Immature natural killer cell (primary cell): ENCODE measurements around the gene APLF. TPM values are rescaled to one million over a fixed set of nuclear protein-coding genes. Genes with fewer than 3 reads are reported as not detected.
"Not testable (repeated sequence)": the region's sequence is repeated elsewhere in the genome, so short reads cannot be mapped to it uniquely, and the experiment has no call there.

ENCODE experiments used
- DNase-seq, 3 donors: peaks; one replicate each; pipeline ENCODE4 v3.0.0; 2022; ENCODE audit warnings: mixed read lengths in 1 of 3
- H3K27ac Mint-ChIP-seq, 6 donors: one replicate each; pipeline ENCODE4 v1.8.0; 2020; ENCODE audit warnings: mixed read lengths in 6 of 6, mild to moderate bottlenecking in 5 of 6, inconsistent platforms in 4 of 6, moderate library complexity in 3 of 6
- H3K27me3 Mint-ChIP-seq, 3 donors: one replicate each; pipeline ENCODE4 v1.8.0; 2020 to 2021; ENCODE audit warnings: low read depth in 3 of 3, mild to moderate bottlenecking in 3 of 3, mixed read lengths in 3 of 3, moderate library complexity in 3 of 3, inconsistent platforms in 1 of 3
- H3K36me3 Mint-ChIP-seq, 3 donors: one replicate each; pipeline ENCODE4 v1.8.0; 2020; ENCODE audit warnings: mixed read lengths in 3 of 3, inconsistent platforms in 2 of 3, mild to moderate bottlenecking in 2 of 3
- H3K4me1 Mint-ChIP-seq, 2 donors: one replicate each; pipeline ENCODE4 v1.8.0; 2020; ENCODE audit warnings: inconsistent platforms in 2 of 2, mild to moderate bottlenecking in 2 of 2, mixed read lengths in 2 of 2, moderate library complexity in 1 of 2
- H3K4me3 Mint-ChIP-seq, 5 donors: one replicate each; pipeline ENCODE4 v1.8.0; 2020; ENCODE audit warnings: mild to moderate bottlenecking in 5 of 5, mixed read lengths in 5 of 5, inconsistent platforms in 3 of 5, moderate library complexity in 3 of 5
- H3K9me3 Mint-ChIP-seq, 6 donors: one replicate each; pipeline ENCODE4 v1.8.0; 2020; ENCODE audit warnings: mild to moderate bottlenecking in 6 of 6, mixed read lengths in 6 of 6, inconsistent platforms in 4 of 6, moderate library complexity in 3 of 6
- polyA plus RNA-seq, 3 donors: library from polyadenylated mRNA; unstranded; fragments of 300-500 nt; fragmentation: Illumina TruSeq; gene quantifications; one replicate each; pipeline ENCODE4 v1.2.3, GENCODE V29; 2021

The APLF gene
- polyA plus RNA-seq, 3 donors from 2014 or later, result 0.74 to 0.97 TPM; not detected in 1

DNA sequence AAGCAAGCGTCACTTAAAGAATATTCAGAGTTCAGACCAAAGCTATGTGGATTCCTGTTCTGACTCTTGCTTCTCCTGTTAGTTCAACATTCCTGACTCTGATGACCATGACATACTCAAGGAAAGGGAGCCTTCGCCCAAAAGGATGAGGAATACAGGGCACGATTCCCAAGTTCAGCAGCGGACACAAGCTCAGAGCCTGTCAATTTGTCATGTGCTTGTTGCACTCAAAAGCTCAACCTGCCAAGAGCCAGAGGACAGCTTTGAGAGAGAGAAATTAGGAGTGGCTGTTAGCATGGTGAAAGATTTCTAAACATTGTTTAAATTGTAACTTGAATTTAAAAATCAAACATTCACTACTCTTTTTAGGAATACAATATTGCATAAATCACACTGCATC lies 33.3 kb downstream of the APLF start:
- Mint-ChIP-seq H3K36me3 (peaks cover 7 to 13% (median 12%) of the 10 kb centered on the region in 3 donors), H3K27ac (no peak overlapping the region), H3K27me3 (peaks cover 0 to 1% (median 0%) of the 10 kb centered on the region in 3 donors), H3K4me3 (no peak overlapping the region), H3K4me1 (peaks cover 0 to 4% of the 10 kb centered on the region in 2 donors), H3K9me3 (peaks cover 0 to 11% (median 7%) of the 10 kb centered on the region in 6 donors)
- no peak for DNase-seq

DNA sequence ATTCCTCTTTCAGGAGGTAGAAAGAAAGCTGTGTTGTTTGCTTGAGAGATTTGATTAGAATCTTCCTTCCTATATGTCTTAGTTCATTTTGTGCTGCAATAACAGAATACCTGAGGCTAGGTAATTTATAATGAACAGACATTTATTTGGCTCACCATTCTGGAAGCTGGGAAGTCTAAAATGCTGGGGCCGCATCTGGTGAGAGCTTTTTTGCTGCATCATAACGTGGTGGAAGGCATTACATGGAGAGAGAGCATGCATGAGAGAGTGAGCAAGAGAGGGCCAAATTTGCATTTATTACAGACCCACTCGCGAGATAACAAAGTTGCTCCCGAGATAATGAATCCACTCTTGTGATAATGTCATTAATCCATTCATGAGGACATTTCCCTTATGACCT lies 34.4 kb downstream of the APLF start:
- peaks cover 2 to 9% (median 7%) of the 10 kb centered on the region in 3 donors for H3K36me3 Mint-ChIP-seq

DNA sequence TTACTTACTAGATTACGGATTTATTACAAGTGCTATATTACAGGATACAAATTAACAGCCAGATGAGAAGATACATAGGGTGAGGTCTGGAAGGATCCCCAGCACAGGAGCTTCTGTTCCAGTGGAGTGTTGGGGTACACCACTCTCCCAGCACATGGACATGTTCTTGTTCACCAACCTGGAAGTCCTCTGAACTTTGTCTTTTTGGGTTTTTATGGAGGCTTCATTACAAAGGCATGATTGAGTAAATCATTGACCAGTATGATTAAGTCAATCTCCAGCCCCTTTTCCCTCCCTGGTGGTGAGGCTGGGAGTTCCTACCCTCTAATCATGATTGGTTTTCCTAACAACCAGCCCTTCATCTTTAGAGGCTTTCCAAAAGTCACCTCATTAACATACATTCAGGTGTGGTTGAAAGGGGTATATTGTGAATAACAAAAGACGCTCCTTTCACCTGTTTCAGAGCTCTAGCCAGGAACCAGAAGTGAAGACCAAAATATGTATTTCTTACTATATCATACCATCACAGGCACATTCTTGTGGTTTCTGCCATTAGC lies 38.3 kb downstream of the APLF start:
- Mint-ChIP-seq H3K27me3 (no peaks in the 10 kb centered on the region), H3K4me1 (peaks cover 4 to 16% of the 10 kb centered on the region in 2 donors), H3K27ac (no peak overlapping the region), H3K9me3 (peaks cover 0 to 2% (median 0%) of the 10 kb centered on the region in 6 donors), H3K36me3 (peaks cover 5 to 13% (median 9%) of the 10 kb centered on the region in 3 donors), H3K4me3 (no peak overlapping the region)
- no peak for DNase-seq

More for the DNA sequence above, 34.4 kb downstream of the APLF start:
- Mint-ChIP-seq H3K27ac (no peak overlapping the region), H3K9me3 (peaks cover 0 to 4% (median 1%) of the 10 kb centered on the region in 6 donors), H3K4me3 (no peak overlapping the region), H3K27me3 (peaks cover 0 to 1% (median 0%) of the 10 kb centered on the region in 3 donors), H3K4me1 (peaks cover 4 to 15% of the 10 kb centered on the region in 2 donors)
- DNase-seq, result no peak

DNA sequence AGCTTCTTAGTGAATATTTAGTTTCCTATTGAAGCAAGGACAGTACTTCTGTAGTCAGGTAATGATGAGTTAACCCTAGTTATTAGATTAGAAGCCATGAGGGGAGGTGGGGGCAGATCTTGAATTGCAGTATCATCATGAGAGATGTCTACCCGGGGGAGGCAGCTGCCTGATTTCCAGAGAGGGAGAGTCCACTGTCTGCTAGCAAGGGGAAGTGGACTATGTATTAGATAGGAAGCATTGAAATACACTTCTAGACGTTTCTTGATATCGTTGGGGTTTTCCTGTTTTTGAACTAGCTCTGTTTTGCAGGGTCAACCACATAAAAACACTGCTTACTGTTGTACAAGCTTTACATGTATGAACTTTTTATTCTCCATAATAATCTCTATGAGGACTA lies 38.8 kb downstream of the APLF start:
- Mint-ChIP-seq H3K9me3 (peaks cover 0 to 2% (median 0%) of the 10 kb centered on the region in 6 donors), H3K36me3 (peaks cover 5 to 13% (median 9%) of the 10 kb centered on the region in 3 donors), H3K27me3 (no peaks in the 10 kb centered on the region), H3K4me3 (no peak overlapping the region), H3K27ac (no peak overlapping the region), H3K4me1 (peaks cover 4 to 16% of the 10 kb centered on the region in 2 donors)
- DNase-seq, result no peak

DNA sequence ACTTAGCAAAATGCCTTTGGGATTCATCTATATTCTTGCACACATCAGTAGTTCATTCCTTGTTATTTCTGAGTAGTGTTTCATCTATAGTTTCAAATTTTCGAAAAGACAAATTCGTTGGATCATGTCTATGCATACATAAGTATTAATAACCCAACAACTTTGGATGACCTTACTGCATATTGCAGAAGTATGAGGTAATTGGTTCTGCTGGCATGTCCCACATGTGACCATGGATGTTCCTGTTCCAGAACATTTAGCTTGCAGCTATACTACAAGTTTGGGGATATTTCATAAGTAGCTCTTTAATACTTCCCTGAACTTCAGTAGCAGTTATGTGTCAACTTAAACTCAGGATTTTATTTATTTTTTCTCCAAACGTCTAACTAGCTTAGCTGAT lies 44.9 kb downstream of the APLF start:
- Mint-ChIP-seq H3K27me3 (peaks cover 0 to 4% (median 0%) of the 10 kb centered on the region in 3 donors), H3K36me3 (peaks cover 5 to 6% (median 6%) of the 10 kb centered on the region in 3 donors), H3K4me3 (no peak overlapping the region), H3K27ac (no peak overlapping the region), H3K9me3 (peaks cover 0 to 2% (median 0%) of the 10 kb centered on the region in 6 donors), H3K4me1 (no peaks in the 10 kb centered on the region)
- DNase-seq, result no peak

DNA sequence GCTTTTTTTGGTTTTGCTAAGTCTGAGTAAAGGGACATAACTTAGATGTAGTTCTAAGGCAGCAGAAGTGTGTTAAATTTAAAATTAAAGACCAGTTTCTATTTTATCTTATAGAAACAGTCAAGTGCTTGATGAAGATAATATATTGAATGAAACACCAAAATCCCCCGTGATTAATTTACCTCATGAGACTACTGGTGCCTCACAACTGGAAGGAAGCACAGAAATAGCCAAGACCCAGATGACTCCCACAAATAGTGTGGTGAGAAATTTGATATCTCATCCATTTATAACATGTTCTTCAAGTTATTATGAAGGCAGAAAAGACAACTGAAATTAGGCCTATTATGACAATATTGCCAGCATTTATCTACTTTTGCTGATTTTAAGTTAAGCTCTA lies 45.6 kb downstream of the APLF start:
- Mint-ChIP-seq H3K9me3 (peaks cover 0 to 2% (median 0%) of the 10 kb centered on the region in 6 donors), H3K4me1 (no peaks in the 10 kb centered on the region), H3K27me3 (peaks cover 0 to 4% (median 0%) of the 10 kb centered on the region in 3 donors), H3K27ac (no peak overlapping the region), H3K4me3 (no peak overlapping the region), H3K36me3 (peaks cover 4 to 5% (median 5%) of the 10 kb centered on the region in 3 donors)
- DNase-seq, result no peak

DNA sequence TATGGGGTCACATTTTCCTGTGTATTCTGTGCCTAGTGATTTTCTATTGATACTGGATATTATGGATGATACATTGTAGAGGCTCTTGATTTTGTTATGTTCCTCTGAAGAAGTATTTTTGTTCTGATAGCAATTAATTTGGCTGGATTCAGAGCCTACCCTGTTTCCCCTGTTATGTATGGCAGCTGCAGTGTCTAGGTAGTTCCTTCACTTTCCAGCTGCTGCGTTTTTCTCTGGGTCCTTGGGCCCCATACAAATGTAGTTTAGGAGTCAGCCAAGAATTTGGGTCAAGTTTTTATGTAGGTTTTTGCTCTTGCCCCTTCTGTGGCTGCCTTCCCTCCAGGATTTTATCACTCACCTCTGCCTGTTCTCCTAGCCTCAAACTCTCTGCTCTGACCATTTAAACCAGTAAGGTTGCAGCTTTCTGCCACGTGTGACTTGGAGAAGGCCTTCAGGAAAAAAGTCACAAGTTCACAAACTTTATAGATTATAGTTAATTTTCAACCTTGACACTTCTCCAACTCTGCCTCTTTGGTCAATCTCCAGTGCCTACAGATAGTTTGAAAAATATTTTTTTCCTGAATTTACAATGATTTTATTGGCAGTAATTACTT lies 47.0 kb downstream of the APLF start:
- Mint-ChIP-seq H3K4me1 (no peaks in the 10 kb centered on the region), H3K36me3 (no peaks in the 10 kb centered on the region), H3K4me3 (no peak overlapping the region), H3K9me3 (no peaks in the 10 kb centered on the region), H3K27me3 (peaks cover 0 to 7% (median 3%) of the 10 kb centered on the region in 3 donors), H3K27ac (no peak overlapping the region)
- no peak for DNase-seq

DNA sequence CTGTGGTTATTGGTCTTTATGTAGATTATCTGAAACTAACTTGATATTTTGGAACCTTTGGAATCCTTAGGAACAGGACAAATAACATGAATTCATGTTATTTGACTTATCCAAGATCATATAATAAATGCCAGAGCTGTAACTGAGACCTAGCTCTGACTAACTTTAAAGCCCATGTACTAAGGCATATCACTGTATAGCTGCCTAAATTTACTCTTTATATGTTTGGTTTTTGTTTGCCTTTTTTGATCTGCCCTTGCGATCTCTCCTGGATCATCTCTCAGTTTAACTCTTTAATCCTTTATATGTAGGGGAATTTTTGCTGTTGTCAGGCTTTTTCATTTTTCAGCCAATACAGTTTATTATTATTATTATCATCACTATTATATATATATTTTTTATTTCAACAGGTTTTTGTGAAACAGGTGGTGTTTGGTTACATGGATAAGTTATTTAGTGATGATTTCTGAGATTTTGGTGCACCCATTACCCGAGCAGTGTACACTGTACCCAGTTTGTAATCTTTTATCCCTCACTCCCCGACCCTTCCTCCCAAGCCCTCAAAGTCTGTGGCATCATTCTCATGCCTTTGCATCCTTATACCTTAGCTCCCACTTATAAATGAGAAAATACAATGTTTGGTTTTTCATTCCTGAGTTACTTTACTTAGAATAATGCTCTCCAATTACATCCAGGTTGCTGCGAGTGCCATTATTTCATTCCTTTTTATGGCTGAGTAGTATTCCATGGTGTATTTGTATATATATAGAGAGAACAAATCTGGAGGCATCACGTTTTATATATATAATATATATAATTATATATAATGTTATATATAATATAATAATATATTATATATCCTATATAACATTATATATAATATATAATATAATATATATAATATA lies 48.9 kb downstream of the APLF start:
- no peak overlapping the region for H3K4me3 Mint-ChIP-seq
- DNase-seq, result peak in 1 of 3 donors; percentile 9
- H3K27ac Mint-ChIP-seq, result peak overlapping the region in 2 of 6 donors; percentile 4
- no peaks in the 10 kb centered on the region for H3K36me3 Mint-ChIP-seq
- H3K27me3 Mint-ChIP-seq, result peaks cover 0 to 15% (median 8%) of the 10 kb centered on the region in 3 donors
- H3K9me3 Mint-ChIP-seq, result no peaks in the 10 kb centered on the region
- H3K4me1 Mint-ChIP-seq, result no peaks in the 10 kb centered on the region

DNA sequence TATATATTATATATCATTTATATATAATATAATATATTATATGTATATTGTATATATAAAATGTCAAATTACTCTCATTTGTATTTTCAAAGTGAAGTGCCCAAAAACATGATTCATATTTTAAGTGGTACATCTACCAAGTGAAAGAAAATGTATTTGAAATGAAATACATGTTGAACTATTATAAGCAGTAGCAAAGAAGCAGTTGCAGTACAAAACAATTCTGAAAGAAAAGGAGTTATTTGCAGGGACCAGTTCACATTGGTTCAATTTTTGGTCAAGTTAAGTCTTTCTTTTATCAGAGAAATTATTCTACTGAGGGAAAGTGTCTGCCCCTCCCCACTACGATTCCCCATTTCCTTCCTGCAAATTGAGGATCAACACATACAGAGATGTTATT lies 51.9 kb downstream of the APLF start:
- Mint-ChIP-seq H3K4me1 (no peaks in the 10 kb centered on the region), H3K4me3 (no peak overlapping the region), H3K9me3 (no peaks in the 10 kb centered on the region), H3K27ac (peak overlapping the region in 2 of 6 donors; percentile 43 to 73), H3K27me3 (peaks cover 0 to 15% (median 8%) of the 10 kb centered on the region in 3 donors), H3K36me3 (no peaks in the 10 kb centered on the region)
- peak in 1 of 3 donors; percentile 3 for DNase-seq

DNA sequence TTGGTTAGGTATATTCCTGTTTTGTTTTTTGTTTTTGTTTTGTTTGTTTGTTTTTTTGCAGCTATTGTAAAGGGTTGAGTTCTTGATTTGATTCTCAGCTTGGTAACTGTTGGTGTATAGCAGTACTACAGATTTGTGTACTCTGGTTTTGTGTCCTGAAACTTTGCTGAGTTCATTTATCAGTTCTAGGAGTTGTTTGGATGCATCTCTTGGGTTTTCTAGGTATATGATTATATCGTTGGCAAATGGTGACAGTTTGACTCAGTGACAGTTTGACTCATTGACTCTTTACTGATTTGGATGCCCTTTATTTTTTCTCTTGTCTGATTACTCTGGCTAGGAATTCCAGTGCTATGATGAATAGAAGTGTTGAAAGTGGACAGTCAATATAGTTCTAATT lies 53.7 kb downstream of the APLF start:
- Mint-ChIP-seq H3K4me3 (no peak overlapping the region), H3K9me3 (no peaks in the 10 kb centered on the region), H3K27ac (no peak overlapping the region), H3K36me3 (peaks cover 3% of the 10 kb centered on the region in 3 donors), H3K4me1 (no peaks in the 10 kb centered on the region), H3K27me3 (peaks cover 0 to 15% (median 8%) of the 10 kb centered on the region in 3 donors)
- no peak for DNase-seq

DNA sequence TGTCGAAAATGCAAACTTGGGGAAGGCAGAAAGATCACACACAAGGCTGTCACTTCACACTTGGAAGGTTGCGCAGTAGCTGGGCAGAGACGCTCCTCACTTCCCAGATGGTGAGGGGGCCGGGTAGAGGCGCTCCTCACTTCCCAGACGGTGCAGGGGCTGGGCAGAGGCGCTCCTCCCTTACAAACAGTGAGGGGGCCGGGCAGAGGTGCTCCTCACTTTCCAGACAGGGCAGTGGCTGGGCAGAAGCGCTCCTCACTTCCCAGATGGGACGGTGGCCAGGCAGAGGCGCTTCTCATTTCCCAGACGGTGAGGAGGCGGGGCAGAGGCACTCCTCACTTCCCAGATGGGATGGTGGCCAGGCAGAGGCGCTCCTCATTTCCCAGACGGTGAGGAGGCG lies 59.6 kb downstream of the APLF start:
- not testable (repeated sequence) for H3K9me3 Mint-ChIP-seq, H3K4me1 Mint-ChIP-seq, H3K27me3 Mint-ChIP-seq, H3K27ac Mint-ChIP-seq, H3K36me3 Mint-ChIP-seq, H3K4me3 Mint-ChIP-seq, DNase-seq

DNA sequence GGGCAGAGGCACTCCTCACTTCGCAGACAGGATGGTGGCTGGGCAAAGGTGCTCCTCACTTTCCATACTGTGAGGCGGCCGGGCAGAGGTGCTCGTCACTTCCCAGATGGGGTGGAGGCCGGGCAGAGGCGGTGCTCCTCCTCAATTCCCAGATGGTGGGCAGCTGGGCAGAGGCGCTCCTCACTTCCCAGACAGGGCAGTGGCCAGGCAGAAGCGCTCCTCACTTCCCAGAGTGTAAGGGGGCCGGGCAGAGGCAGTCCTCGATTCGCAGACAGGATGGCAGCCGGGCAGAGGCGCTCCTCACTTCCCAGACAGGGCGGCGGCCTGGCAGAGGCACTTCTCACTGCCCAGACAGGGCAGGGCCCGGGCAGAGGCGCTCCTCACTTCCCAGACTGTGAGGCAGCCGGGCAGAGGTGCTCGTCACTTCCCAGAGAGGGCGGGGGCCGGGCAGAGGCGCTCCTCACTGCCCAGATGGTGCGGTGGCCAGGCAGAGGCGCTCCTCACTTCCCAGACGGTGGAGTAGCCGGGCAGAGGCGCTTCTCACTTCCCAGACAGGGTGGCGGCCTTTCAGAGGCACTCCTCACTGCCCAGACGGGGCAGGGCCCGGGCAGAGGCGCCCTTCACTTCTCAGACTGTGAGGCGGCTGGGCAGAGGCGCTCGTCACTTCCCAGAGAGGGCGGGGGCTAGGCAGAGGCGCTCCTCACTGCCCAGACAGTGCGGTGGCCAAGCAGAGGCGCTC lies 60.1 kb downstream of the APLF start:
- not testable (repeated sequence) for H3K4me1 Mint-ChIP-seq, H3K27me3 Mint-ChIP-seq, H3K36me3 Mint-ChIP-seq, H3K9me3 Mint-ChIP-seq, DNase-seq, H3K27ac Mint-ChIP-seq, H3K4me3 Mint-ChIP-seq

DNA sequence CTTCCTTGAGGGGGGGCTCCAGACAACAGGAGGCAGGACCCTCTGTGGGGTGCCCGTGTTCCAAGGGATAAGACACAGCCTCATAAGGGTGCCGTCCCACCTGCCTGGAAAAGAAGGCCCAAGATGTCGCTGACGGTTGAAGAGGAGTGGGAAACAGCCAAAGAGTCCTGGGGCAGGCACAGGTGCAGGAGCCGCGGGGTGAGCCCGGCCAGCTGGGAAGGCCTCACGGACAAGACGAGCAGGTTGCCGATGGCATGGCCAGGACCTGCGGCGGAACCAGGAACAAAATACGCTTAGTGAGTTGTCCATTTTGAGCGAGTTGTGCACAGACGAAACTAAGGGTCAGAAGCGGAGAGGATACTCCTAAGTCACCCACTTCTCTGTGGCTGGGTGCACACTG lies 61.8 kb downstream of the APLF start:
- H3K27ac Mint-ChIP-seq, H3K36me3 Mint-ChIP-seq, H3K27me3 Mint-ChIP-seq, H3K4me1 Mint-ChIP-seq, H3K9me3 Mint-ChIP-seq, H3K4me3 Mint-ChIP-seq, DNase-seq: not testable (repeated sequence)
